T follicular helper cell (primary cell): ENCODE measurements around the gene SDF2L1.
A peak's percentile ranks its signal among the peaks of the same experiment; 100 is the strongest.
"Not testable (repeated sequence)": the region's sequence is repeated elsewhere in the genome, so short reads cannot be mapped to it uniquely, and the experiment has no call there.

ENCODE experiments used
- DNase-seq: peaks from one replicate; pipeline ENCODE4 v3.0.0-alpha.2; 2020; ENCODE audit warnings: low read depth

Gene SDF2L1

DNA sequence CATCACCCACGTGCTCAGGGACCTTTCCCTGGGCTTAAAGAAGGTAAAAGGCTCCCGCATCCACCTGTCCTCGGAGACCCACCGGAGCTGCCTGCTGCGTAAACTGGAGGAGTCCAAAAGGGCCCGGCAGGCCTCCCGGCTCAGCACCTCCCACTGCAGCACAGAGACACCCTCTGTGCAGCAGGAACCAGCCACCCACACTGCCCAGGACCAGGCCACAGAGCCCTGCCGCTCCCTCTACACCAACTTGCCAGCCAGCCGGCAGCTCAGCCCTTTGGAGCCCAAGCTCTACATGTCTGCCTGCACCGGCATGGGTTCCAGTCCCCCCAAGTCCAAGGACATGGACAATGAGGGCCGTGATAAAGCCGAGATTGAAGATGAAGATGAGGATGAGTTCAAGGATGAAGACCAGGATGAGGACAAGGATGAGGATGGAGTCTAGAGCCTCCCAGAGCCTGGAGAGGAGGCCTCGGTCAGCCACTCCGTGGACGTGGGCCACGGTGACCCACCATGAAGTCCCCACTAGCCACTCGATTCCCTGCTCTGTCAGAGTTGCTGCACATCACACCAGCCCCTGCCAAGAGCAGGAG lies 5.4 kb upstream of the SDF2L1 start:
- DNase-seq: no peak

GRCh38 chr22:21637450-21637849 lies 4.7 kb upstream of the SDF2L1 start:
- not testable (repeated sequence) for DNase-seq

GRCh38 chr22:21639359-21639758 lies 2.7 kb upstream of the SDF2L1 start:
- DNase-seq: no peak

GRCh38 chr22:21640810-21641209 lies 1.3 kb upstream of the SDF2L1 start:
- no peak for DNase-seq

DNA sequence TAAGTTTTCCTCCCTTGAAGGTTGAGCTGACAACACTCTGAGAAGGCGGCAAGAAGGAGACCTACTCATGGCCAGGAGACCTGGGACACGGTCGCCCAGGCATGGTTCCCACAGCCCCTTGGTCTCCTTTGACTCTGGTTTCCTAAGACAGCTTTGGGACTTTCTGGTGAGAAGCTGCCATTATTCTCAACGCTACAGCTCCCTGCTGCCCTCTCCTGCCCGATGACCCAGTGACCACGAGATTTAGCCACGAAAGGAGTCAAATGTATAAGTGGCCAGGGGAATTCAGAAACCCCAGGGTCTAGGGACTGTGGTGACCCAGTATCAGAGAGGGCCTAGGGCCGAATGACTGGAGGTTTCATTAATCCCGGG lies 699 bp upstream of the SDF2L1 start:
- DNase-seq: no peak

- DNase-seq: no peak
Observed at GRCh38 chr22:21642584-21643448, 714 bp downstream of the SDF2L1 start.

DNA sequence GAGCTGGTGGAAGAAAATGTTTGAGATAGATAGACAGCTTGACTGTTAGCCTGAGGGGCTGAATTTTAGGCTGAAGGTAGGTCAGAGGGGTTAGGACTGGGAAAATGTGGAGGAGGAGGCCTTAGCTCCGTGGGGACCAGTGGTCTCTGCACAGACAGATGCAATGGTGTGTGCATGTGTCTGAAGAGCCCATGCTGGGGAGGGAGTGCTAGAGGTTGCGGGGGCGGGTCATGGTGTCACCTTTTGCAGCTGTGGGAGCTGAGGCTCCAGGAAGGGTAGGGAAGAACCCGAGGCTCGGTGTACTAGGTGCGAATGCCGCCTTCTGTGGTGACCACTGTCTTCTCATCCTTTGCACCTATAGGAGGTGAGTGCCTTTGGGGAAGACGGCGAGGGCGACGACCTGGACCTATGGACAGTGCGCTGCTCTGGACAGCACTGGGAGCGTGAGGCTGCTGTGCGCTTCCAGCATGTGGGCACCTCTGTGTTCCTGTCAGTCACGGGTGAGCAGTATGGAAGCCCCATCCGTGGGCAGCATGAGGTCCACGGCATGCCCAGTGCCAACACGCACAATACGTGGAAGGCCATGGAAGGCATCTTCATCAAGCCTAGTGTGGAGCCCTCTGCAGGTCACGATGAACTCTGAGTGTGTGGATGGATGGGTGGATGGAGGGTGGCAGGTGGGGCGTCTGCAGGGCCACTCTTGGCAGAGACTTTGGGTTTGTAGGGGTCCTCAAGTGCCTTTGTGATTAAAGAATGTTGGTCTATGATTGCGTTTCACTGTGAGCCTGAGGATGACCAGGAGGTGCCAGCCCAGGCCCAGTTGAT lies 1.6 kb downstream of the SDF2L1 start:
- DNase-seq: no peak

- not testable (repeated sequence) for DNase-seq
Observed at GRCh38 chr22:21645513-21645912, 3.4 kb downstream of the SDF2L1 start.

DNA sequence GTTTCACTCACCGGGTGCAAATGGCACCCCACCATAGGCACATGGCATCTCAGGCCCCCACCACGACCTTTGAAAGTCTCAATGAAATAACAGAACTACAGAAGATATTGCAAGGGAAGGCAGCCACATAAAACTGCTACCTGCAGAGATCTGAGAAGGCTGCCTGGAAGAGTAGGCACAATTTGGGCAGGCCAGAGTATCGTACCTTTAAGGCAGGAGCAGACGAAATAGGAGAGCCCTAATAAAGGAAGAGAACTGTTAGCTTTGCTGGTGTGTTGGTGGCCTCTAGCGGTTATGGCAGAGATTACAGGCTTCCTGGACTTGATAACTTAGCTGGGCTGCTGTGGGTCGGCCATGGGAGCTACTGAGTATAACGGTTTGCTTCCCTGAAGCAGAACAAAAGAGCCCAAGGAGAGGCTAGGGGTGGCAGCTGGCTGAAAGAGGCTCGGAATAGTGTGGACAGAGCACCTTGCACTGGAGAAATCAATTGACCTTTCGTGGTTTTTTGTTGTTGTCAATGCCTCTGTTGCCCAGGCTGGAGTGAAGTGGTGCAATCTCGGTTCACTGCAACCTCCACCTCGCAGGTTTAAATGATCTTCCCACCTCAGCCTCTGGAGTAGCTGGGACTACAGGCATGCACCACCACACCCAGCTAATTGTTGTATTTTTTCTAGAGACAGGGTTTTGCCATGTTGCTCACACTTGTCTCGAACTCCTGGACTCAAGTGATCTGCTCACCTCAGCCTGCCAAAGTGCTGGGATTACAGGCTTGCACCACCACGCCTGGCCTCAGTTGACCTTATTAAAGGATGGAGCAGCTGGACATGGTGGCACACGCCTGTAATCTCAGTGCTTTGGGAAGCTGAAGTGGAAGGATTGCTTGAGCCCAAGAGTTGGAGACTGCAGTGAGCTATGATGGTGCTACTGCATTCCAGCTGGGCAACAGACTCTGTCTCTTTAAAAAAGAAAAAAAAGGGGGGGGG lies 4.8 kb downstream of the SDF2L1 start:
- DNase-seq: peak; percentile 75

GRCh38 chr22:21650280-21650679 lies 8.2 kb downstream of the SDF2L1 start:
- DNase-seq: no peak

GRCh38 chr22:21650823-21651520 lies 8.9 kb downstream of the SDF2L1 start:
- DNase-seq: no peak

DNA sequence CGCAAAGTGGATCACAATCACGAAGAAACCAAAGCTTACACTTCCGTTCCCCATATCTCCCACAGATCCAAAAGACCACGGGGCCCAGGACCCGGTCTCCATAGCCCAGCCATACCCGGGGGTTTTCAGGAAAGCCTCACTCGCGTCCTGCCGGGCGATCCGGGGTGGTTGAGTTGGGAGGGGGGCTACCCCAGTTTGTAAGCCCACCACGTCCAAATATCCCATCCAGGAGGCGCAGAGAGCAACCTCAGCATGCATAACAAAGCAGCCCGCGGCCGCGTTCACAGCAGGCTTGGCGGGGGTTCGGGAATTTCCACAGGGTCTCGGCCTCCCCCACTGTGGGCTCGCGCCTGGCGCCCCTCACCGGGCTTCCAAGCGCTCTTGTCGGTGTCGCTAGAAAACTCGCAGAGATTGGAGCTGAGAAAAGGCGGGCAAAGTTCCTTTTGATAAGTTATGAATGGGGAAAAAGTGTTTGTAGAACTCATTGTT lies 9.5 kb downstream of the SDF2L1 start:
- DNase-seq: no peak

GRCh38 chr22:21652010-21652546 lies 10.0 kb downstream of the SDF2L1 start:
- peak; percentile 75 for DNase-seq

DNA sequence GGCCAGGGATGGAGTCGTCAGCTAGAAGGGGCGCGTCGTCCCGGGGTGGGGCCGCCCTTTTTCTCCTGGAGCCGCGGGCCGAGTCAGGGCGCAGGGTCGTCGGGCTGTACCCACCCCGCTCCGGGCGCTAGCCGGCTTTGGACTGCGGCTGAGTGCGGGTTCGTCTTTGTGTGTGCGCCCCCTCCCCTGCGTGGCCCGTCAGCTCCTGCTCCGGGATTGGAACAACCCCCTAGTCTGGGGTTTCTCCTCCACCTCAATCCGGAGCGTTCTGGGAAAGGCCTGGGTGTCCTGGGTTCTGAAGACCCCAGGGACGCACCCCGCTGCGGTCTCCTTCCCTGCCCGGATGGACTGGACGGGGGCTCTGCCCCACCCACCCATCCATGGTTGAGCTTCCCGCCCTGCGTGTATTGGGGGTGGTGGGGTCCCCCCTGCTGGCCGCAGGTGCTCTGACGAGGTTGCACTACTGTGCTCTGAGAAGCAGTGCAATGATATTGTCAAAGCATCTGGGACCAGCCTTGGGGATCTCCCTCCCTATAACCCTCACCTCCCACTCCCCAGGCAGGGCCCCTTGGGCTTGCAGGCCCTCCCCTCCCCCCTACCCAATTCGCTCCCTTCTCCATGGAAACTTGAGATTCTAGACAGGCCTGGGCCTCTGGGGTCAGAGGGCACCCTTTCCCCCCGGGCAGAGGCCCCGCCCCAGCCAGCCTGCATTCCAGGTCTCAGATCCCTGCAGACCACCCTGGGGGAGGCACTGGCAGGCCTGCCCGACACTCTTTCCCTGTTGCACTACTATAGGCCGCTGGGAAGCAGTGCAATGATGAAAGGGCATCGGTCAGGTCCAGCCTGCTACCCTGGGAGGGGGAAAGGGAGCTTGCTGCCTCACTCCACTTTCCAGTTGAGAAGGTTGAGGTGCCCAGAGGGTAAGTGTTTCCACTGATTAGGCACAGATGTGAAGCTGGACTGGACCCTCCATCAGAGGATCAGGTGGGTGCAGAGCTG lies 10.7 kb downstream of the SDF2L1 start:
- DNase-seq: no peak

GRCh38 chr22:21657020-21657359 lies 14.9 kb downstream of the SDF2L1 start:
- DNase-seq: no peak

DNA sequence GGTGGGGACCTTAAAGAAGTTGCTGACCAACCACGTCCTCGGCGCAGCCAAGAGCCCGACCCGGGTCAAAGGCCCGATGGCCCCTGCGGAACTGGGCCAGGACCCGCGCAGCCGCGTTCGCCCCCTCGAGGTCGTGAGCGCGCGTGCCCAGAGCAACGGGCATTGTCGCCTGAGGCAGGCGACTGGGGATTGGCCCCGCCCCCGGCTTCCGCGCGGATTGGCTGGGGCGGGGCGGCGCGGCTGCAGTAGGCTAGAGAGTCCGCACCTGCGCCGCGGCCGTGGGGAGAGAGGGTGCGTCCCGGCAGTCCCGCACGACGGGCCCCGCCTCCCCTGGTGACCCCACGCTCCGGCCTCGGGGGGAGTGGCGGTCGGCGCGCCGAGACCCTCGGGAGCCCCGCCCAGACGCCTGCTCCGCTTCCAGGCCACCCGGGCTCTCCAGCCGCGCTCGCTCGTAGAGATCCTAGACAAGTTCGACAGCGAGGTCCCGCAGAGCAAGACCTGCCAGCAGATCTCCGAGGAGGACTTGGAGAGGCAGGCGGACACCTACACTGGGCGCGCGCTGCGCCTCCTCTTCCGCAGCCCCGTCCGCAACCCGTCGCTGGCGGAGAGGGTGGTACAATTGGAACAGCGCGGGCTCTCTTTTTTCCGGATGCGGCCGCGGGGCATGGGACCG lies 15.4 kb downstream of the SDF2L1 start:
- DNase-seq: peak; percentile 69

DNA sequence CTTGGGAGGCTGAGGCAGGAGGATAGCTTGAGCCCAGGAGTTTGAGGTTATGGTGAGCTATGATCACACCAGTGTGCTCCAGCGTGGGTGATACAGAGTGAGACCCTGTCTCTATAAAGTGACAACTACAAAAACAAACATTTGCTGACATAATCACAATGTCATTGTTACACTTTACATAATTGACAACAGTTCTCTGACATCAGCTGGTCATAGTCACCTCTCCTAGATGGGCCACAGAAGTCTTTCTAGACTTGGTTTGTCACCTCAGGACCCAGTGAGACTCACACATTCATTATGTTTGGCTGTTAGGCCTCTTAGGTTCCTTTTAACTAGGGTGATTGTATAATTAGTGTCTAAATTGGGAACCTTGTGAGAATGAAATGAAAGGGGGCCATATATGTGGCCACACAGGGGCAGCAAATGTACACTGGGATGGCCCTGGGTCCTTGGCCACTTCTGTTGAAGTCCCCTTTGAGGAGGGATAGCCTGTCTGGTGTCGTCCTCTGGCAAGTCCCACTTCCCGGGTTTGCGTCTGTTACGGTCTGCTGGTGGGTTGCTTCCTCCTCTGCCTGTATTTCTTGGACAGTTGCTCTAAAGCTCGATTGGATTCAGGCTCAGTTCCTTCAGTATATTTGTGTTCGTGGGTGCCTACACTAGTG lies 17.9 kb downstream of the SDF2L1 start:
- DNase-seq: no peak

- DNase-seq: no peak
Observed at GRCh38 chr22:21660904-21661303, 18.8 kb downstream of the SDF2L1 start.
